ENCODE measurements around the gene ATXN7.

DNA sequence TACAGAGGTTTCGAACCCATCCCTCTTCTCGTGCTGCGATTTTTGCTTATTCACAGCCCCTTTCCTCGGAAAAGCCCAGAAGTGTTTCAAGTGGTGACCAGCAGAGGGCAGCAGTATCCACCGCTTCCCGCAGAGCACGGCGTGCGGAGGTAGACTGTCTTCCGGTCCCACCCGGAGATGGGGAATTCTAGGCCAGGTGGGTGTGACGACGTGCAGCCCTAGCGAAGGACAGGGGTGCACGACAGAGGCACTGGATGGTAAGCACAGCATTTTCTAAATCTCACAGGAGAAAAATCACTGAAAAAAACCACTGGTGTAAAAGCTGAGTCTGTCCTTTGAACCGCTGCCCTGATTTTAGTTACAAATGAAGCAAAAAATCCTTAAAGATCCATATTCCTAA lies 167.1 kb downstream of the ATXN7 start:
- TF ChIP-seq, protein P1, sequence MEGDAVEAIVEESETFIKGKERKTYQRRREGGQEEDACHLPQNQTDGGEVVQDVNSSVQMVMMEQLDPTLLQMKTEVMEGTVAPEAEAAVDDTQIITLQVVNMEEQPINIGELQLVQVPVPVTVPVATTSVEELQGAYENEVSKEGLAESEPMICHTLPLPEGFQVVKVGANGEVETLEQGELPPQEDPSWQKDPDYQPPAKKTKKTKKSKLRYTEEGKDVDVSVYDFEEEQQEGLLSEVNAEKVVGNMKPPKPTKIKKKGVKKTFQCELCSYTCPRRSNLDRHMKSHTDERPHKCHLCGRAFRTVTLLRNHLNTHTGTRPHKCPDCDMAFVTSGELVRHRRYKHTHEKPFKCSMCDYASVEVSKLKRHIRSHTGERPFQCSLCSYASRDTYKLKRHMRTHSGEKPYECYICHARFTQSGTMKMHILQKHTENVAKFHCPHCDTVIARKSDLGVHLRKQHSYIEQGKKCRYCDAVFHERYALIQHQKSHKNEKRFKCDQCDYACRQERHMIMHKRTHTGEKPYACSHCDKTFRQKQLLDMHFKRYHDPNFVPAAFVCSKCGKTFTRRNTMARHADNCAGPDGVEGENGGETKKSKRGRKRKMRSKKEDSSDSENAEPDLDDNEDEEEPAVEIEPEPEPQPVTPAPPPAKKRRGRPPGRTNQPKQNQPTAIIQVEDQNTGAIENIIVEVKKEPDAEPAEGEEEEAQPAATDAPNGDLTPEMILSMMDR (IDR thresholded peaks at IDR 0.05): peak; percentile 86 to 97 (median 90)
- TF ChIP-seq POLR2AphosphoS5 (IDR thresholded peaks at IDR 0.05; ENCODE audit: insufficient read depth in 1 of 2, low read depth in 1 of 2) (peak; percentile 31 to 54), POLR2A (IDR thresholded peaks at IDR 0.05) (no peak)
